Prostate gland (tissue), 2 donors: ENCODE results near the gene CTNNAL1. TPM values are rescaled to one million over a fixed set of nuclear protein-coding genes. Genes with fewer than 3 reads are reported as not detected.
A peak's percentile ranks its signal among the peaks of the same experiment; 100 is the strongest.
"Not testable (repeated sequence)": the region's sequence is repeated elsewhere in the genome, so short reads cannot be mapped to it uniquely, and the experiment has no call there.

Experiments
- DNase-seq: peaks from one replicate; pipeline ENCODE4 v3.0.0-alpha.2; 2019; ENCODE audit warnings: low spot score
- H3K27ac ChIP-seq, 2 donors: fragments of 200-600 bp; sonication (generic); 2 replicates each; pipeline ENCODE4 v1.5.1; 2017 to 2019
- H3K27me3 ChIP-seq: fragments of 200-600 bp; sonication (generic); replicated peaks from 2 replicates; pipeline ENCODE4 v1.5.1; 2019; ENCODE audit not compliant: insufficient read depth
- H3K36me3 ChIP-seq, 2 donors: fragments of 200-600 bp; sonication (generic); 1 replicate in 1 of 2; 2 replicates in 1 of 2; pipeline versions ENCODE4 v1.5.1 to v1.8.1; 2017 to 2019
- H3K4me1 ChIP-seq: fragments of 200-600 bp; sonication (generic); replicated peaks from 2 replicates; pipeline ENCODE4 v1.5.1; 2019
- H3K4me3 ChIP-seq, 2 donors: fragments of 200-600 bp; sonication (generic); 2 replicates each; pipeline ENCODE4 v1.5.1; 2017 to 2019
- H3K9me3 ChIP-seq: fragments of 200-600 bp; sonication (generic); 2 replicates; pipeline ENCODE4 v1.5.1; 2017
- POLR2A ChIP-seq: fragments of 450-650 bp; IDR thresholded peaks from one replicate; pipeline ENCODE4 v1.6.1; 2016; ENCODE audit warnings: antibody characterized with exemption, mild to moderate bottlenecking
- POLR2AphosphoS5 ChIP-seq: sonication (generic); formaldehyde crosslinking; IDR thresholded peaks from one replicate; pipeline ENCODE4 v1.6.1; 2017; ENCODE audit warnings: antibody characterized with exemption
- WGBS: methylation state at CpG from one replicate; pipeline ENCODE4 v1.1.5; 2018; 5-methylcytosine and 5-hydroxymethylcytosine counted together
- intact Hi-C: fragments of 100-400 bp; cut with DNase I; formaldehyde crosslinking; loops from one replicate; pipeline ENCODE4 v1.14.2; 2022
- total RNA-seq, 2 donors: library from RNA; depleted of rRNA; stranded (reverse); fragments of >200 nt; gene quantifications; one replicate each; pipeline ENCODE4 v1.1.0, GENCODE V29; 2016
- TF ChIP-seq, protein P1 (sequence below), 4 experiments: fragments of 200-600 bp in 2 of 4; fragments of 450-650 bp in 2 of 4; sonication (generic) in 2 of 4; IDR thresholded peaks; 1 replicate in 3 of 4; 2 replicates in 1 of 4; pipeline ENCODE4 v1.5.1; 2016 to 2019; ENCODE audit warnings: antibody characterized with exemption in 4 of 4, mild to moderate bottlenecking in 2 of 4, moderate library complexity in 2 of 4

Gene CTNNAL1, protein sequence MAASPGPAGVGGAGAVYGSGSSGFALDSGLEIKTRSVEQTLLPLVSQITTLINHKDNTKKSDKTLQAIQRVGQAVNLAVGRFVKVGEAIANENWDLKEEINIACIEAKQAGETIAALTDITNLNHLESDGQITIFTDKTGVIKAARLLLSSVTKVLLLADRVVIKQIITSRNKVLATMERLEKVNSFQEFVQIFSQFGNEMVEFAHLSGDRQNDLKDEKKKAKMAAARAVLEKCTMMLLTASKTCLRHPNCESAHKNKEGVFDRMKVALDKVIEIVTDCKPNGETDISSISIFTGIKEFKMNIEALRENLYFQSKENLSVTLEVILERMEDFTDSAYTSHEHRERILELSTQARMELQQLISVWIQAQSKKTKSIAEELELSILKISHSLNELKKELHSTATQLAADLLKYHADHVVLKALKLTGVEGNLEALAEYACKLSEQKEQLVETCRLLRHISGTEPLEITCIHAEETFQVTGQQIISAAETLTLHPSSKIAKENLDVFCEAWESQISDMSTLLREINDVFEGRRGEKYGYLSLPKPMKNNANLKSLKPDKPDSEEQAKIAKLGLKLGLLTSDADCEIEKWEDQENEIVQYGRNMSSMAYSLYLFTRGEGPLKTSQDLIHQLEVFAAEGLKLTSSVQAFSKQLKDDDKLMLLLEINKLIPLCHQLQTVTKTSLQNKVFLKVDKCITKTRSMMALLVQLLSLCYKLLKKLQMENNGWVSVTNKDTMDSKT
- 10 to 100 TPM; 20.2 to 74.6 TPM for total RNA-seq

DNA sequence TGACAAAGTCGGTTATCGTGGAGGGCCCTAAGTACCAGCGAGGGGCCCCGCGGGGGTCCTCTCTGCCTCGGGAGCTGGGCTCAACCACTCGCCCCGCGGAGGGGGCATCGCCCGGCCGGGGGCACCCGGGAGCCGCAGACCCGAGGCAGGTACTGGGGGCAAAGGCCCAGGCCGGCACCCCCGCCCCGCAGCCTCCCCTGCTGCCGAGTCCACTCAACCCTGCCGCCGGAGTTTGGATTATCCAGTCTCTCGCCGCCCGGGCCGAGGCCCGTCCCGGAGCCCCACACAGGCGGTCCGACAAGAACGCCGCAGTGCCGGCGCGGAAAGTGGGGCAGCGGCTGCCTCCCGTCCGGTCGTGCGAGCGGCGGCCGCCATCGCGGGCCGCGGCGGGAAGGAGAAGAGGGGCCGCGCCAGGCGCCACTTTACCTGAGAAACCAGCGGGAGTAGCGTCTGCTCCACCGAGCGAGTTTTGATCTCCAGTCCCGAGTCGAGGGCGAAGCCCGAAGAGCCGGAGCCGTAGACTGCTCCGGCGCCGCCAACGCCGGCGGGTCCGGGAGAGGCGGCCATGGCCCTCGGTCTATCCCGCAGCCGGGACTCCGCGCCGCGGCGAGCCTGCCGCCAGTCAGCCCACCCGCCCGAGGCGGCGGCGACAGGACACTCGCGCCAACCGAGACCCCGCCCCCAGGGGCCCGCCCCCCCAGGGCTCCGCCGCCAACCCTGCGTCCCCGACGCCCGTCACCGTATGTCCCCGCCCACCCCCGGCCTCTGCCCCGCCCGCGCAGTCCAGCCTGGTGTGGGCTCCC lies at the start of gene CTNNAL1:
Gene CTNNAL1, minus strand, starts transcription at position 624 of the 803 bp plus-strand sequence. Its CDS starts 57 bp downstream, at position 567.
- Histone ChIP-seq H3K27me3 (no peaks in the 10 kb centered on the region), H3K27ac (peak within 1 kb of the TSS; percentile 89 to 93), H3K36me3 (no peaks in the 10 kb centered on the region), H3K4me1 (no peaks in the 10 kb centered on the region), H3K4me3 (peak within 1 kb of the TSS; percentile 87), H3K9me3 (no peaks in the 10 kb centered on the region)
- TF ChIP-seq, protein P1, sequence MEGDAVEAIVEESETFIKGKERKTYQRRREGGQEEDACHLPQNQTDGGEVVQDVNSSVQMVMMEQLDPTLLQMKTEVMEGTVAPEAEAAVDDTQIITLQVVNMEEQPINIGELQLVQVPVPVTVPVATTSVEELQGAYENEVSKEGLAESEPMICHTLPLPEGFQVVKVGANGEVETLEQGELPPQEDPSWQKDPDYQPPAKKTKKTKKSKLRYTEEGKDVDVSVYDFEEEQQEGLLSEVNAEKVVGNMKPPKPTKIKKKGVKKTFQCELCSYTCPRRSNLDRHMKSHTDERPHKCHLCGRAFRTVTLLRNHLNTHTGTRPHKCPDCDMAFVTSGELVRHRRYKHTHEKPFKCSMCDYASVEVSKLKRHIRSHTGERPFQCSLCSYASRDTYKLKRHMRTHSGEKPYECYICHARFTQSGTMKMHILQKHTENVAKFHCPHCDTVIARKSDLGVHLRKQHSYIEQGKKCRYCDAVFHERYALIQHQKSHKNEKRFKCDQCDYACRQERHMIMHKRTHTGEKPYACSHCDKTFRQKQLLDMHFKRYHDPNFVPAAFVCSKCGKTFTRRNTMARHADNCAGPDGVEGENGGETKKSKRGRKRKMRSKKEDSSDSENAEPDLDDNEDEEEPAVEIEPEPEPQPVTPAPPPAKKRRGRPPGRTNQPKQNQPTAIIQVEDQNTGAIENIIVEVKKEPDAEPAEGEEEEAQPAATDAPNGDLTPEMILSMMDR (IDR thresholded peaks at IDR 0.05): no peak
- TF ChIP-seq POLR2AphosphoS5 (peak; percentile 26), POLR2A (peak; percentile 88)
- intact Hi-C loops: loop anchor here (2.0 to 10.0 kb wide), 2 partner anchors 78 to 106 kb away; partner anchors contain the start of genes ABITRAM, ELP1 and TMEM245
- under 1% methylated on average over 49 of the region's 99 CpGs for WGBS
- peak; percentile 93 for DNase-seq

DNA sequence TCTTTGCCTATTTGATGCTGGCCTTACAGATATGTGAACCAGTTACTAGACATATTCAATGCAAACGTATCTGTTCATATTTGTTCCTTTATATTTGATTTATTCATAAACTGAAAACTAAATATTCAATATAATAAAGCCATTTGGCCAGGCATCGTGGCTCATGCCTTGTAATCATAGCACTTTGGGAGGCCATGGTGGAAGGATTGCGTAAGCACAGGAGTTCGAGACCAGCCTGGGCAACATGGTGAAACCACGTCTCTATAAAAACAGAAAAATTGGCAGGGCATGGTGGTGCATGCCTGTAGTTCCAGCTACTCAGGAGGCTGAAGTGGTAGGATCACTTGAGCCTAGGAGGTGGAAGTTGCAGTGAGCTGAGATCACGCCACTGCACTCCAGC lies 49.2 kb upstream of the CTNNAL1 start:
- no peaks in the 10 kb centered on the region for H3K36me3 ChIP-seq
- DNase-seq: no peak
- TF ChIP-seq POLR2A (no peak), POLR2AphosphoS5 (no peak)
- TF ChIP-seq, protein P1 (IDR thresholded peaks at IDR 0.05): no peak
- no peaks in the 10 kb centered on the region for H3K9me3 ChIP-seq
- 83% methylated on average over 6 of the region's 6 CpGs for whole genome bisulfite sequencing
- no peak overlapping the region for H3K27ac ChIP-seq
- no peaks in the 10 kb centered on the region for H3K4me1 ChIP-seq
- intact Hi-C loops: no loop called here
- no peaks in the 10 kb centered on the region for H3K27me3 ChIP-seq
- no peak overlapping the region for H3K4me3 ChIP-seq

DNA sequence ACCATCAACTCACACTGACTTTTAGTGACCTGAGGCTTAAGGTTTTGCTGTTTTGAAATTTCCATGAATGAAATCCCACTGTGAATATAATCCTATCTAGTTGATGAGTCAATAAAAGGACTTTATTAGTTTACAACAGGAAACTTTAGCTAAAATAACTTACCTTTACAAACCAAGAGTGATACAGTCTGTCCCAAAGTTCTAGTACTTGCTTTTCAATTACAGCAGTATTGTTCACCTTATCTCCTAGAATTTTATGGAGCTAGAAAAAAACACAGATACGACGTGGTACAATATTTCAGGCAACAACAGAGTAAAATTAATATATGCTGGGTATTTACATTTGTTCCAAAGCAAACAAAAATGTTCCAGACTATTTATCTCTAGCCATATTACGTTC lies 46.9 kb upstream of the CTNNAL1 start:
- Histone ChIP-seq H3K27me3 (no peaks in the 10 kb centered on the region), H3K9me3 (no peaks in the 10 kb centered on the region), H3K4me1 (no peaks in the 10 kb centered on the region), H3K27ac (no peak overlapping the region), H3K4me3 (no peak overlapping the region), H3K36me3 (peaks cover 0 to 6% of the 10 kb centered on the region in 2 donors)
- WGBS: 11% methylated on average over 3 of the region's 3 CpGs
- TF ChIP-seq POLR2AphosphoS5 (peak; percentile 45), POLR2A (no peak)
- no peak for DNase-seq
- intact Hi-C loops: no loop called here

DNA sequence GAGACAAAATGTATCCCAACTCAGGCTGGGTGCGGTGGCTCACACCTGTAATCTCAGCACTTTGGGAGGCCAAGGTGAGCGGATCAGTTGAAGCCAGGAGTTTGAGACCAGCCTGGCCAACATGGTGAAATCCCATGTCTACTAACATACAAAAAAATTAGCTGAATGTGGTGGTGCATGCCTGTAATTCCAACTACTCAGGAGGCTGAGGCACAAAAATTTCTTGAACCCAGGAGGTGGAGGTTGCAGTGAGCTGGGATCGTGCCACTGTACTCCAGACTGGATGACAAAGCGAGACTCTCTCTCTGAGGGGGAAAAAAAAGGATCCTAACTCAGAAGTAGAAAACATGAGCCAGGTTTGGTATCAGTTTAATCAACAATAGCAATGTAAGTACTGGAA lies 39.8 kb upstream of the CTNNAL1 start:
- peaks cover 0 to 12% of the 10 kb centered on the region in 2 donors for H3K36me3 ChIP-seq

DNA sequence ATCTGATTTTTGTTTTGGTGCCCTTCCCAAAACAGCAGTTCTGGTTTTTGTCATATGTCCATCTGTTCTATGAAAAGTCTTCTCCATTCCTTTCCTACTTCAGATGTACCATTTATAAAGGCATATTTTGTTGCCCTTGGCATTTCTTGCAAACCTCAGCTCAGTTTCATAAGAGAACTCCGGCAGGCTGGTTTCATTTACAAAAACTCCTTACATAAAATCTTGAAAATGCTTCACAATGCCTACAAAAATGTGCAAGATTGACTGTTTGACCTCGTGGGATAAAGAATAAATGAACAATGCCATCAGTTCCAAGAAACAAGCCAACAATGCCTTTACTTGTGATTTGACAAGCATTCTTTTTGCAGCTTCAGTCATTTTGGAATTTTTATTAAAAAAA lies 39.1 kb upstream of the CTNNAL1 start:
- H3K36me3 ChIP-seq: peaks cover 0 to 12% of the 10 kb centered on the region in 2 donors
- H3K27me3 ChIP-seq: no peaks in the 10 kb centered on the region
- H3K27ac ChIP-seq: no peak overlapping the region
- no peaks in the 10 kb centered on the region for H3K4me1 ChIP-seq
- TF ChIP-seq, protein P1 (IDR thresholded peaks at IDR 0.05): no peak
- TF ChIP-seq POLR2A (no peak), POLR2AphosphoS5 (no peak)
- DNase-seq: no peak
- 64% methylated on average over 2 of the region's 2 CpGs for WGBS
- H3K9me3 ChIP-seq: no peaks in the 10 kb centered on the region
- H3K4me3 ChIP-seq: no peak overlapping the region
- intact Hi-C loops: no loop called here

More for the DNA sequence above, 39.8 kb upstream of the CTNNAL1 start:
- intact Hi-C loops, H3K4me3 ChIP-seq, H3K27ac ChIP-seq, DNase-seq, H3K9me3 ChIP-seq, H3K4me1 ChIP-seq, H3K27me3 ChIP-seq: not testable (repeated sequence)
- 99% methylated on average over 4 of the region's 4 CpGs for WGBS
